ENCODE data around the gene TXNRD3.
"Not testable (repeated sequence)": the region's sequence is repeated elsewhere in the genome, so short reads cannot be mapped to it uniquely, and the experiment has no call there.

- not testable (repeated sequence) for TF ChIP-seq CTCF (conservative IDR thresholded peaks at IDR 0.05 in 1 of 2, IDR thresholded peaks at IDR 0.05 in 1 of 2; ENCODE audit: low read depth in 1 of 2, low read length in 2 of 2); EZH2 (IDR thresholded peaks at IDR 0.05; ENCODE audit: low read length, missing control alignments)
These were observed 29.2 kb downstream of the TXNRD3 start for GRCh38 chr3:126625735-126626134.

All from fibroblast of lung (primary cell).